Tibial nerve (tissue), 4 donors: Measurements from ENCODE around the gene KRT73. TPM values are rescaled to one million over a fixed set of nuclear protein-coding genes. Genes with fewer than 3 reads are reported as not detected.

Experiments used
- DNase-seq, 2 donors: peaks; one replicate each; pipeline ENCODE4 v3.0.0-alpha.2; 2019; ENCODE audit warnings: low spot score in 2 of 2
- H3K27ac ChIP-seq, 4 donors: fragments of 200-600 bp; sonication (generic) in 3 of 4; one replicate each; pipeline ENCODE4 v1.5.1; 2017 to 2019; ENCODE audit warnings: mild to moderate bottlenecking in 1 of 4
- H3K27me3 ChIP-seq, 2 donors: fragments of 200-600 bp; sonication (generic) in 1 of 2; one replicate each; pipeline versions ENCODE4 v1.5.1 to v1.6.0; 2017 to 2019
- H3K36me3 ChIP-seq, 3 donors: fragments of 200-600 bp; sonication (generic); one replicate each; pipeline ENCODE4 v1.5.1; 2018 to 2019
- H3K4me1 ChIP-seq, 4 donors: fragments of 200-600 bp; sonication (generic) in 3 of 4; one replicate each; pipeline ENCODE4 v1.5.1; 2017 to 2019
- H3K4me3 ChIP-seq, 4 donors: fragments of 200-600 bp; sonication (generic) in 3 of 4; one replicate each; pipeline ENCODE4 v1.5.1; 2017 to 2019; ENCODE audit warnings: mild to moderate bottlenecking in 1 of 4, moderate library complexity in 1 of 4
- H3K9me3 ChIP-seq, 4 donors: fragments of 200-600 bp; sonication (generic) in 3 of 4; one replicate each; pipeline ENCODE4 v1.5.1; 2017 to 2019
- EP300 ChIP-seq, 2 donors: sonication (generic); formaldehyde crosslinking; IDR thresholded peaks; one replicate each; pipeline ENCODE4 v1.6.1; 2017; ENCODE audit warnings: antibody characterized with exemption in 2 of 2, mild to moderate bottlenecking in 1 of 2
- POLR2A ChIP-seq, 2 donors: fragments of 450-650 bp; IDR thresholded peaks; one replicate each; pipeline ENCODE4 v1.6.1; 2017; ENCODE audit warnings: antibody characterized with exemption in 2 of 2, mild to moderate bottlenecking in 2 of 2, moderate library complexity in 2 of 2
- WGBS, 2 donors: methylation state at CpG; one replicate each; pipeline ENCODE4 v1.1.5; 2018; 5-methylcytosine and 5-hydroxymethylcytosine counted together
- total RNA-seq, 4 donors: library from RNA; depleted of rRNA; stranded (reverse); fragments of >200 nt; gene quantifications; one replicate each; pipeline ENCODE4 v1.1.0, GENCODE V29; 2016
- TF ChIP-seq, protein P1 (sequence below), 5 experiments: fragments of 200-600 bp in 3 of 5; fragments of 450-650 bp in 2 of 5; sonication (generic) in 3 of 5; IDR thresholded peaks; one replicate each; pipeline ENCODE4 v1.5.1; 2016 to 2019; ENCODE audit warnings: antibody characterized with exemption in 5 of 5, mild to moderate bottlenecking in 3 of 5, moderate library complexity in 2 of 5

KRT73 gene
- total RNA-seq, 4 donors from 2014 or later, result not detected

DNA sequence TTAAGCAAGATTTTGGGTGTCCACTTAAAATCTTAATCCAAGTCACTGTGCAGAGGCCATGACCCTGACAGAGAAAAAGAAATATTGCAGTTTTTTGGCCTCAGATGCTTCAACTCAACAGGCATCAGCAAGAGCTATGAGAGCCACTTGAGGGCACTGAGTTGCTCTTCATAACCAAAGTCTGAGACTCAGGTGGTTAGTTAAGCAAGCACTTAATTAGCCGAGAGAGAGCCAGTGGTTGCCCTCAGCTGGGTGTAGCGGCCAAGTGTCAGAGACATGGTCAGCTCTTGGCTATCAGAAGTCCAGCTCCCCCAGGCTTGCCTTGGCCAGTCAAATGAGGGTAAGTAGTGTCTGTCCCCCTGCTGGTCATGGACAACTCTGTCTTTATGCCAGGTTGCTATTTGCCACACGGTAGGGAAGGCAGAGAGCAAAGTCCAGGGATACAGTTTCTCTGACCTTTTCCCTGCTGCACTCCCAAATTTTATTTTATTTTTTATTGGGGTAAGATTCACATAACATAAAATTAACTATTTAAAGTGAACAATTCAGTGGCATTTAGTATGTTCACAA lies 56.4 kb downstream of the KRT73 start:
- 57 to 72% methylated on average over 3 of the region's 3 CpGs for WGBS, 2 donors
- no peak overlapping the region for H3K27ac ChIP-seq

DNA sequence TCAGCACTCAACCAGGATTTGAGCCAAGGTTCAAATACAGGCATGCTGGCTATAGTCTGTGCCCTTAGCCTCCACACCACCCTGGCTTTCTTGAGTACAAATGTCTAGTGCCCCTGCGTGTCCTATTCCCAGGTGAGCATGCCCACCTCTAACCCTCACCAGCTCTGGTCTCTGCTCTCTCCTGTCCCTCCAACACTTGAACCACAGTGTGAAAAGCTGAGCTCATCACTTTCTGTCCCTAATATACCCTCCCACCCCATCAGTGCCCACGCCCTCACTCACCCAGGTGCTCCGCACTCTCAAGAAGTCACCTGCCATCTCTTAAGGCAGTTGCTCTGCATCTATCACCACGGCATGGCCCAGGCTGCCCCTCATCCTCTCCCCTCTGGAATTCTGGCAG lies 58.4 kb downstream of the KRT73 start:
- Histone ChIP-seq H3K27ac (no peak overlapping the region), H3K36me3 (no peaks in the 10 kb centered on the region), H3K27me3 (peaks cover 0 to 22% of the 10 kb centered on the region in 2 donors), H3K9me3 (no peaks in the 10 kb centered on the region), H3K4me3 (no peak overlapping the region), H3K4me1 (no peaks in the 10 kb centered on the region)
- TF ChIP-seq EP300 (IDR thresholded peaks at IDR 0.05) (no peak), POLR2A (IDR thresholded peaks at IDR 0.05) (no peak)
- TF ChIP-seq, protein P1, sequence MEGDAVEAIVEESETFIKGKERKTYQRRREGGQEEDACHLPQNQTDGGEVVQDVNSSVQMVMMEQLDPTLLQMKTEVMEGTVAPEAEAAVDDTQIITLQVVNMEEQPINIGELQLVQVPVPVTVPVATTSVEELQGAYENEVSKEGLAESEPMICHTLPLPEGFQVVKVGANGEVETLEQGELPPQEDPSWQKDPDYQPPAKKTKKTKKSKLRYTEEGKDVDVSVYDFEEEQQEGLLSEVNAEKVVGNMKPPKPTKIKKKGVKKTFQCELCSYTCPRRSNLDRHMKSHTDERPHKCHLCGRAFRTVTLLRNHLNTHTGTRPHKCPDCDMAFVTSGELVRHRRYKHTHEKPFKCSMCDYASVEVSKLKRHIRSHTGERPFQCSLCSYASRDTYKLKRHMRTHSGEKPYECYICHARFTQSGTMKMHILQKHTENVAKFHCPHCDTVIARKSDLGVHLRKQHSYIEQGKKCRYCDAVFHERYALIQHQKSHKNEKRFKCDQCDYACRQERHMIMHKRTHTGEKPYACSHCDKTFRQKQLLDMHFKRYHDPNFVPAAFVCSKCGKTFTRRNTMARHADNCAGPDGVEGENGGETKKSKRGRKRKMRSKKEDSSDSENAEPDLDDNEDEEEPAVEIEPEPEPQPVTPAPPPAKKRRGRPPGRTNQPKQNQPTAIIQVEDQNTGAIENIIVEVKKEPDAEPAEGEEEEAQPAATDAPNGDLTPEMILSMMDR (IDR thresholded peaks at IDR 0.05), result no peak
- no peak for DNase-seq
- 81 to 83% methylated on average over 4 of the region's 4 CpGs for WGBS, 2 donors

More for the DNA sequence above, 56.4 kb downstream of the KRT73 start:
- Histone ChIP-seq H3K4me1 (no peaks in the 10 kb centered on the region), H3K27me3 (peaks cover 0 to 29% of the 10 kb centered on the region in 2 donors), H3K4me3 (no peak overlapping the region), H3K36me3 (no peaks in the 10 kb centered on the region), H3K9me3 (no peaks in the 10 kb centered on the region)
- DNase-seq, result no peak
- TF ChIP-seq, protein P1 (IDR thresholded peaks at IDR 0.05), result peak in 2 of 5 experiments; percentile 7 to 14
- TF ChIP-seq EP300 (IDR thresholded peaks at IDR 0.05), result no peak

DNA sequence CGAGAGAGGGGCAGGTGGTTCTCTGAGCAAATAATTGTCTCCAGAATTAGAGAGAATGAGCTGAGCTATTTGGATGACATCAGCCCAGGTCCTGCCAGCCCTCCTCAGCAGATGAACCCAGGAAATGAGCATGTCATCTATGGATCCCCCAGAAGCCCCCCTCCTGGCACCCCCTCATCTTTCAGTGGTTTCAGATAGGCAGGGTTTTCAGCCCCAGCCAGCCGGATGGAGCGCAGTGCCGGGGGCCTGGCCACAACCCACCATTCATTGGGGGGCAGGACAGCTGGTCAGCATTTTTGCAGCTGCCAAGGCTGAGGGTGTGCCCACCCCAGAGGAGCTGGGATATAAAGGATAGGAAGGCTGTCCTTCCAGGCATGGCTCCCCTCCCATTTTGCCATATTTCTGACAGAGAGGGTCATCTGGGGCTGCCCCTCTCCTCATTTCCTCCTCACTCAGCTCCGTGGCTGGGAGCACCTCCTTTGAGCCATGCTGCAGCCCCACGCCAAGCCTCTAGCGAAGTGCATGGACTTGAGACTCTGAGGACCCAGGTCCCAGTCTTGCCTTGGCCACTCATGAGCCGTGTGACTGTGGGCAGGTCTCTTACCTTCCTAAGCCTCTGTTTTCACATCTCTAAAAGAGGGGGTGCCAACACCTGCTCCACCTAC lies 59.4 kb downstream of the KRT73 start:
- no peaks in the 10 kb centered on the region for H3K36me3 ChIP-seq
- H3K27me3 ChIP-seq, result peaks cover 0 to 14% of the 10 kb centered on the region in 2 donors
- no peak for TF ChIP-seq EP300 (IDR thresholded peaks at IDR 0.05)
- H3K4me3 ChIP-seq, result no peak overlapping the region
- H3K4me1 ChIP-seq, result no peaks in the 10 kb centered on the region
- 73 to 80% methylated on average over 8 of the region's 8 CpGs for WGBS, 2 donors
- no peak overlapping the region for H3K27ac ChIP-seq
- no peaks in the 10 kb centered on the region for H3K9me3 ChIP-seq
- DNase-seq, result no peak

Other genes with a start within 250 kb of the KRT73 start
- gene KRT84, start 232.9 kb downstream of the KRT73 start, total RNA-seq, result not detected
- gene KRT82, start 212.2 kb downstream of the KRT73 start, total RNA-seq, result not detected
- not detected for gene KRT75, start 184.2 kb downstream of the KRT73 start, total RNA-seq
- gene KRT6B, start 166.4 kb downstream of the KRT73 start, total RNA-seq, result not detected
- not detected for gene KRT6C, start 144.8 kb downstream of the KRT73 start, total RNA-seq
- gene KRT6A, start 125.3 kb downstream of the KRT73 start, total RNA-seq, result under 1 TPM in 1 of 4 donors, not detected in 3; 0.30 TPM
- gene KRT5, start 98.2 kb downstream of the KRT73 start, total RNA-seq, result 1 to 10 TPM in 1 of 4 donors, under 1 TPM in 1, not detected in 2; 0.22 to 2.7 TPM
- gene KRT71, start 65.4 kb downstream of the KRT73 start, total RNA-seq, result not detected
- not detected for gene KRT74, start 44.7 kb downstream of the KRT73 start, total RNA-seq
- gene KRT72, start 17.1 kb downstream of the KRT73 start, total RNA-seq, result not detected
- not detected for gene KRT2, start 33.7 kb upstream of the KRT73 start, total RNA-seq
- gene KRT1, start 61.8 kb upstream of the KRT73 start, total RNA-seq, result not detected
- gene KRT77, start 85.0 kb upstream of the KRT73 start, total RNA-seq, result not detected
- not detected for gene KRT76, start 158.8 kb upstream of the KRT73 start, total RNA-seq
- not detected for gene KRT3, start 177.6 kb upstream of the KRT73 start, total RNA-seq
- gene KRT4, start 195.6 kb upstream of the KRT73 start, total RNA-seq, result not detected
- 1 to 10 TPM in 1 of 4 donors, not detected in 3; 3.9 TPM for gene KRT79, start 215.8 kb upstream of the KRT73 start, total RNA-seq
- 10 to 100 TPM in 1 of 4 donors, not detected in 3; 10.8 TPM for gene KRT78, start 230.4 kb upstream of the KRT73 start, total RNA-seq